HepG2 (cell line): ENCODE results near the gene C2orf42. TPM values are rescaled to one million over a fixed set of nuclear protein-coding genes. Genes with fewer than 3 reads are reported as not detected.

Experiments used
- ATRX ChIP-seq: sonication (generic); formaldehyde crosslinking; IDR thresholded peaks from 2 replicates; pipeline ENCODE4 v1.4.0; 2020; ENCODE audit warnings: missing genetic modification reagents, borderline replicate concordance
- FOXP4 ChIP-seq: sonication (generic); formaldehyde crosslinking; IDR thresholded peaks from 2 replicates; pipeline ENCODE4 v1.4.0; 2020; ENCODE audit warnings: missing genetic modification reagents
- GATAD2A ChIP-seq: IDR thresholded peaks from 2 replicates; pipeline ENCODE4 v1.6.1; 2016
- GTF2F1 ChIP-seq: fragments of 150-350 bp; IDR thresholded peaks from 2 replicates; pipeline ENCODE4 v1.6.1; 2014; ENCODE audit warnings: low read length
- HIVEP1 ChIP-seq: sonication (generic); formaldehyde crosslinking; IDR thresholded peaks from 2 replicates; pipeline ENCODE4 v1.4.0; 2020; ENCODE audit warnings: mild to moderate bottlenecking, missing genetic modification reagents
- MAF1 ChIP-seq: sonication (generic); formaldehyde crosslinking; IDR thresholded peaks from 2 replicates; pipeline ENCODE4 v1.5.0; 2020; ENCODE audit warnings: missing genetic modification reagents, borderline replicate concordance
- NBN ChIP-seq: fragments of 450-650 bp; conservative IDR thresholded peaks from 2 replicates; pipeline ENCODE4 v1.6.1; 2017
- NONO ChIP-seq, 2 experiments: fragments of 450-650 bp in 1 of 2; sonication (generic) in 1 of 2; formaldehyde crosslinking in 1 of 2; IDR thresholded peaks in 1 of 2; conservative IDR thresholded peaks in 1 of 2; 2 replicates each; pipeline versions ENCODE4 v1.6.1 to v1.8.0; 2017 to 2022; ENCODE audit warnings: mild to moderate bottlenecking in 1 of 2, missing genetic modification reagents in 1 of 2, moderate library complexity in 1 of 2
- POLR2G ChIP-seq: fragments of 200-400 bp; formaldehyde crosslinking; IDR thresholded peaks from 2 replicates; pipeline ENCODE4 v1.6.1; 2018; ENCODE audit warnings: mild to moderate bottlenecking, low read depth, low read length, moderate library complexity
- RXRB ChIP-seq: IDR thresholded peaks from 2 replicates; pipeline ENCODE4 v1.6.1; 2016; ENCODE audit warnings: borderline replicate concordance, missing genetic modification reagents, missing compliant biosample characterization
- SALL1 ChIP-seq: sonication (generic); formaldehyde crosslinking; IDR thresholded peaks from 2 replicates; pipeline ENCODE4 v1.8.0; 2022; ENCODE audit warnings: mild to moderate bottlenecking, missing genetic modification reagents
- SMARCE1 ChIP-seq: fragments of 450-650 bp; IDR thresholded peaks from 2 replicates; pipeline ENCODE4 v1.6.1; 2017; ENCODE audit warnings: borderline replicate concordance
- SMC3 ChIP-seq: IDR thresholded peaks from 2 replicates; pipeline ENCODE4 v1.6.1; 2011; ENCODE audit warnings: low read length, improper control_type of control experiment
- TFDP2 ChIP-seq: sonication (generic); formaldehyde crosslinking; IDR thresholded peaks from 2 replicates; pipeline ENCODE4 v1.4.0; 2020; ENCODE audit warnings: missing genetic modification reagents
- THAP11 ChIP-seq: IDR thresholded peaks from 2 replicates; pipeline ENCODE4 v1.6.1; 2016; ENCODE audit warnings: missing biosample characterization, missing genetic modification reagents
- YEATS2 ChIP-seq: sonication (generic); formaldehyde crosslinking; IDR thresholded peaks from 2 replicates; pipeline ENCODE4 v1.4.0; 2020; ENCODE audit warnings: missing genetic modification reagents, borderline replicate concordance
- ZBTB38 ChIP-seq: sonication (generic); formaldehyde crosslinking; IDR thresholded peaks from 2 replicates; pipeline ENCODE4 v1.5.1; 2020; ENCODE audit warnings: mild to moderate bottlenecking, missing genetic modification reagents
- ZFP36 ChIP-seq: fragments of 150-350 bp; IDR thresholded peaks from 2 replicates; pipeline ENCODE4 v1.6.1; 2018; ENCODE audit warnings: borderline replicate concordance, low read length, low read depth; ENCODE audit not compliant: partially characterized antibody
- ZFP36L2 ChIP-seq: sonication (generic); formaldehyde crosslinking; IDR thresholded peaks from 2 replicates; pipeline ENCODE4 v1.4.0; 2020; ENCODE audit warnings: missing genetic modification reagents
- ZNF589 ChIP-seq: sonication (generic); formaldehyde crosslinking; conservative IDR thresholded peaks from 2 replicates; pipeline ENCODE4 v1.8.0; 2022; ENCODE audit warnings: mild to moderate bottlenecking, moderate library complexity, missing genetic modification reagents
- ZNF781 ChIP-seq: sonication (generic); formaldehyde crosslinking; IDR thresholded peaks from 2 replicates; pipeline ENCODE4 v1.5.1; 2020; ENCODE audit warnings: borderline replicate concordance, mild to moderate bottlenecking, missing genetic modification reagents; ENCODE audit errors: not compliant biosample characterization
- ZNF891 ChIP-seq: sonication (generic); formaldehyde crosslinking; IDR thresholded peaks from 2 replicates; pipeline ENCODE4 v1.5.0; 2020; ENCODE audit warnings: mild to moderate bottlenecking, missing genetic modification reagents
- polyA plus RNA-seq, 8 experiments: library from polyadenylated mRNA; depleted of rRNA in 3 of 8; stranded (reverse) in 7 of 8; unstranded in 1 of 8; fragments of >200 nt; fragmentation: Illumina TruSeq in 4 of 8; extraction: Trizol in 4 of 8; gene quantifications; 2 replicates each; pipeline versions ENCODE4 v1.2.1 to v1.2.3, GENCODE V29; 2011 to 2016; ENCODE audit warnings: low read depth in 4 of 8, missing spikeins in 1 of 8, mixed read lengths in 1 of 8; ENCODE audit not compliant: insufficient read depth in 1 of 8
- total RNA-seq, 5 experiments: library from RNA; depleted of rRNA; stranded (reverse); fragments of >200 nt; fragmentation: Illumina TruSeq; extraction: Trizol; gene quantifications; 2 replicates each; pipeline ENCODE4 v1.2.3, GENCODE V29; 2016; ENCODE audit warnings: low read depth in 1 of 5
- TF ChIP-seq, protein P1 (sequence below): sonication (generic); formaldehyde crosslinking; IDR thresholded peaks from 2 replicates; pipeline ENCODE4 v1.4.0; 2020; ENCODE audit warnings: missing genetic modification reagents, borderline replicate concordance

The C2orf42 gene
- total and polyA plus RNA-seq, 2 of the 13 experiments (the other 11 are each of a cell fraction or from before 2014, with no cell fraction given) = 9.3 to 9.9 TPM

GRCh38 chr2:70132244-70133126, 58.3 kb downstream of the C2orf42 start (continued):
- TF ChIP-seq FOXP4 (CRISPR knock-in tag) (0 out of 2 replicates have a peak, but pooled peaks have one; percentile 4), RXRB (CRISPR knock-in tag) (peak; percentile 64), ZFP36 (no peak), TFDP2 (CRISPR knock-in tag) (no peak), ZBTB38 (no peak), ZNF781 (CRISPR knock-in tag) (peak; percentile 33), YEATS2 (peak; percentile 62; the same call in 1 of the 2 replicates), ZFP36L2 (CRISPR knock-in tag) (no peak), NONO (IDR thresholded peaks at IDR 0.05) (no peak), NONO (CRISPR knock-in tag; conservative IDR thresholded peaks at IDR 0.05) (0 out of 2 replicates have a peak, but pooled peaks have one; percentile 39), SMARCE1 (no peak), NBN (no peak), GTF2F1 (no peak), SALL1 (CRISPR knock-in tag) (peak; percentile 56; the same call in 1 of the 2 replicates), ZNF891 (CRISPR knock-in tag) (no peak), SMC3 (no peak), THAP11 (CRISPR knock-in tag) (0 out of 2 replicates have a peak, but pooled peaks have one; percentile 10), MAF1 (no peak), ZNF589 (CRISPR knock-in tag) (no peak; the same call in 1 of the 2 replicates), HIVEP1 (no peak), POLR2G (peak; percentile 91), ATRX (CRISPR knock-in tag) (no peak), GATAD2A (CRISPR knock-in tag) (peak; percentile 61)
- TF ChIP-seq, protein P1, sequence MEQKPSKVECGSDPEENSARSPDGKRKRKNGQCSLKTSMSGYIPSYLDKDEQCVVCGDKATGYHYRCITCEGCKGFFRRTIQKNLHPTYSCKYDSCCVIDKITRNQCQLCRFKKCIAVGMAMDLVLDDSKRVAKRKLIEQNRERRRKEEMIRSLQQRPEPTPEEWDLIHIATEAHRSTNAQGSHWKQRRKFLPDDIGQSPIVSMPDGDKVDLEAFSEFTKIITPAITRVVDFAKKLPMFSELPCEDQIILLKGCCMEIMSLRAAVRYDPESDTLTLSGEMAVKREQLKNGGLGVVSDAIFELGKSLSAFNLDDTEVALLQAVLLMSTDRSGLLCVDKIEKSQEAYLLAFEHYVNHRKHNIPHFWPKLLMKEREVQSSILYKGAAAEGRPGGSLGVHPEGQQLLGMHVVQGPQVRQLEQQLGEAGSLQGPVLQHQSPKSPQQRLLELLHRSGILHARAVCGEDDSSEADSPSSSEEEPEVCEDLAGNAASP (CRISPR knock-in tag) = no peak
